ENCODE measurements around the gene CSMD2.

- TF ChIP-seq NRF1 (IDR thresholded peaks at IDR 0.05; ENCODE audit: low read depth, low read length) (no peak), USF2 (IDR thresholded peaks at IDR 0.05; ENCODE audit: borderline replicate concordance, low read depth, low read length) (no peak), POLR2AphosphoS5 (IDR thresholded peaks at IDR 0.05; ENCODE audit: low read depth, low read length) (no peak), EZH2phosphoT487 (IDR thresholded peaks at IDR 0.05; ENCODE audit: borderline replicate concordance, low read depth) (no peak), CTCF (IDR thresholded peaks at IDR 0.05) (no peak), YY1 (IDR thresholded peaks at IDR 0.05; ENCODE audit: low read depth) (no peak), PBX3 (IDR thresholded peaks at IDR 0.05) (no peak), RAD21 (IDR thresholded peaks at IDR 0.05; ENCODE audit: low read length) (no peak), GABPA (IDR thresholded peaks at IDR 0.05; ENCODE audit: low read depth) (no peak), RFX5 (IDR thresholded peaks at IDR 0.05; ENCODE audit: low read length) (no peak), TAF1 (IDR thresholded peaks at IDR 0.05; ENCODE audit: borderline replicate concordance, low read depth, low read length) (no peak)
- TF ChIP-seq, protein P1, sequence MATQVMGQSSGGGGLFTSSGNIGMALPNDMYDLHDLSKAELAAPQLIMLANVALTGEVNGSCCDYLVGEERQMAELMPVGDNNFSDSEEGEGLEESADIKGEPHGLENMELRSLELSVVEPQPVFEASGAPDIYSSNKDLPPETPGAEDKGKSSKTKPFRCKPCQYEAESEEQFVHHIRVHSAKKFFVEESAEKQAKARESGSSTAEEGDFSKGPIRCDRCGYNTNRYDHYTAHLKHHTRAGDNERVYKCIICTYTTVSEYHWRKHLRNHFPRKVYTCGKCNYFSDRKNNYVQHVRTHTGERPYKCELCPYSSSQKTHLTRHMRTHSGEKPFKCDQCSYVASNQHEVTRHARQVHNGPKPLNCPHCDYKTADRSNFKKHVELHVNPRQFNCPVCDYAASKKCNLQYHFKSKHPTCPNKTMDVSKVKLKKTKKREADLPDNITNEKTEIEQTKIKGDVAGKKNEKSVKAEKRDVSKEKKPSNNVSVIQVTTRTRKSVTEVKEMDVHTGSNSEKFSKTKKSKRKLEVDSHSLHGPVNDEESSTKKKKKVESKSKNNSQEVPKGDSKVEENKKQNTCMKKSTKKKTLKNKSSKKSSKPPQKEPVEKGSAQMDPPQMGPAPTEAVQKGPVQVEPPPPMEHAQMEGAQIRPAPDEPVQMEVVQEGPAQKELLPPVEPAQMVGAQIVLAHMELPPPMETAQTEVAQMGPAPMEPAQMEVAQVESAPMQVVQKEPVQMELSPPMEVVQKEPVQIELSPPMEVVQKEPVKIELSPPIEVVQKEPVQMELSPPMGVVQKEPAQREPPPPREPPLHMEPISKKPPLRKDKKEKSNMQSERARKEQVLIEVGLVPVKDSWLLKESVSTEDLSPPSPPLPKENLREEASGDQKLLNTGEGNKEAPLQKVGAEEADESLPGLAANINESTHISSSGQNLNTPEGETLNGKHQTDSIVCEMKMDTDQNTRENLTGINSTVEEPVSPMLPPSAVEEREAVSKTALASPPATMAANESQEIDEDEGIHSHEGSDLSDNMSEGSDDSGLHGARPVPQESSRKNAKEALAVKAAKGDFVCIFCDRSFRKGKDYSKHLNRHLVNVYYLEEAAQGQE (IDR thresholded peaks at IDR 0.05; ENCODE audit: low read depth, low read length): no peak
- TF ChIP-seq, protein P2, sequence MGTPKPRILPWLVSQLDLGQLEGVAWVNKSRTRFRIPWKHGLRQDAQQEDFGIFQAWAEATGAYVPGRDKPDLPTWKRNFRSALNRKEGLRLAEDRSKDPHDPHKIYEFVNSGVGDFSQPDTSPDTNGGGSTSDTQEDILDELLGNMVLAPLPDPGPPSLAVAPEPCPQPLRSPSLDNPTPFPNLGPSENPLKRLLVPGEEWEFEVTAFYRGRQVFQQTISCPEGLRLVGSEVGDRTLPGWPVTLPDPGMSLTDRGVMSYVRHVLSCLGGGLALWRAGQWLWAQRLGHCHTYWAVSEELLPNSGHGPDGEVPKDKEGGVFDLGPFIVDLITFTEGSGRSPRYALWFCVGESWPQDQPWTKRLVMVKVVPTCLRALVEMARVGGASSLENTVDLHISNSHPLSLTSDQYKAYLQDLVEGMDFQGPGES (IDR thresholded peaks at IDR 0.05; ENCODE audit: low read depth, low read length): no peak
Observed at GRCh38 chr1:33649759-33650158, 515.3 kb downstream of the CSMD2 start.
